Suprapubic skin (tissue), 4 donors: ENCODE measurements around the gene ATP1A3. TPM values are rescaled to one million over a fixed set of nuclear protein-coding genes. Genes with fewer than 3 reads are reported as not detected.

ENCODE experiments used
- DNase-seq, 2 donors: peaks; one replicate each; pipeline ENCODE4 v3.0.0-alpha.2; 2019; ENCODE audit warnings: low spot score in 2 of 2
- H3K27ac ChIP-seq: fragments of 200-600 bp; sonication (generic); one replicate; pipeline ENCODE4 v1.5.1; 2019
- H3K27me3 ChIP-seq: fragments of 200-600 bp; sonication (generic); one replicate; pipeline ENCODE4 v1.5.1; 2019
- H3K36me3 ChIP-seq: fragments of 200-600 bp; sonication (generic); one replicate; pipeline ENCODE4 v1.5.1; 2019
- H3K4me1 ChIP-seq: fragments of 200-600 bp; sonication (generic); one replicate; pipeline ENCODE4 v1.5.1; 2019
- H3K4me3 ChIP-seq: fragments of 200-600 bp; sonication (generic); one replicate; pipeline ENCODE4 v1.5.1; 2019; ENCODE audit warnings: mild to moderate bottlenecking
- H3K9me3 ChIP-seq: fragments of 200-600 bp; sonication (generic); one replicate; pipeline ENCODE4 v1.5.1; 2019
- EP300 ChIP-seq: sonication (generic); formaldehyde crosslinking; IDR thresholded peaks from one replicate; pipeline ENCODE4 v1.6.1; 2017; ENCODE audit warnings: antibody characterized with exemption
- POLR2A ChIP-seq, 2 donors: fragments of 450-650 bp; IDR thresholded peaks; one replicate each; pipeline ENCODE4 v1.6.1; 2017; ENCODE audit warnings: antibody characterized with exemption in 2 of 2, mild to moderate bottlenecking in 2 of 2, moderate library complexity in 2 of 2
- POLR2AphosphoS5 ChIP-seq, 3 donors: sonication (generic); formaldehyde crosslinking; IDR thresholded peaks; one replicate each; pipeline ENCODE4 v1.6.1; 2017; ENCODE audit warnings: antibody characterized with exemption in 3 of 3
- WGBS: methylation state at CpG from one replicate; pipeline ENCODE4 v1.1.5; 2018; 5-methylcytosine and 5-hydroxymethylcytosine counted together
- total RNA-seq, 4 donors: library from RNA; depleted of rRNA; stranded (reverse); fragments of >200 nt; gene quantifications; one replicate each; pipeline ENCODE4 v1.1.0, GENCODE V29; 2016
- TF ChIP-seq, protein P1 (sequence below), 2 donors: fragments of 200-600 bp in 1 of 2; fragments of 450-650 bp in 1 of 2; sonication (generic) in 1 of 2; IDR thresholded peaks; one replicate each; pipeline ENCODE4 v1.5.1; 2016 to 2019; ENCODE audit warnings: antibody characterized with exemption in 2 of 2, mild to moderate bottlenecking in 1 of 2, moderate library complexity in 1 of 2

The ATP1A3 gene
- total RNA-seq, 4 donors from 2014 or later = not detected

DNA sequence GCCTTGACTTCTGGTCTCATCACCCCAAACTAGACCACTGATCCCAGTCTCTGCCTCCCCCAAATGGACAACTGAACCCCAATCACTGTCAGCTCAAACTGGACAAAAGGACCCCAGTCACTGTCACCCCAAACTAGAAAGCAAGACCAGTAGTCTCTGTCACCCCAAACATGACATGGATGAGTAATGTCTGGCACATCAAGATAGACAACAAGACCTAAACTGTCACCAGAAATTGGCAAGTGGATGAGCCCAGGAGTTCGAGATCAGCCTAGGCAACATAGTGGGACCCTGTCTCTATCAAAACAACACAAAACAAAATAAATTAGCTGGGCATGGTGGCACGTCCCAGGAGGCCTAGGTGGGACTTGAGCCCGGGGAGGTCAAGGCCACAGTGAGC lies 46.9 kb downstream of the ATP1A3 start:
- no peak for DNase-seq
- Histone ChIP-seq H3K36me3 (no peaks in the 10 kb centered on the region), H3K4me1 (peaks cover 2% of the 10 kb centered on the region), H3K27ac (no peak overlapping the region), H3K27me3 (peaks cover 4% of the 10 kb centered on the region), H3K4me3 (no peak overlapping the region), H3K9me3 (no peaks in the 10 kb centered on the region)
- 96% methylated on average over 3 of the region's 3 CpGs for WGBS
- TF ChIP-seq, protein P1, sequence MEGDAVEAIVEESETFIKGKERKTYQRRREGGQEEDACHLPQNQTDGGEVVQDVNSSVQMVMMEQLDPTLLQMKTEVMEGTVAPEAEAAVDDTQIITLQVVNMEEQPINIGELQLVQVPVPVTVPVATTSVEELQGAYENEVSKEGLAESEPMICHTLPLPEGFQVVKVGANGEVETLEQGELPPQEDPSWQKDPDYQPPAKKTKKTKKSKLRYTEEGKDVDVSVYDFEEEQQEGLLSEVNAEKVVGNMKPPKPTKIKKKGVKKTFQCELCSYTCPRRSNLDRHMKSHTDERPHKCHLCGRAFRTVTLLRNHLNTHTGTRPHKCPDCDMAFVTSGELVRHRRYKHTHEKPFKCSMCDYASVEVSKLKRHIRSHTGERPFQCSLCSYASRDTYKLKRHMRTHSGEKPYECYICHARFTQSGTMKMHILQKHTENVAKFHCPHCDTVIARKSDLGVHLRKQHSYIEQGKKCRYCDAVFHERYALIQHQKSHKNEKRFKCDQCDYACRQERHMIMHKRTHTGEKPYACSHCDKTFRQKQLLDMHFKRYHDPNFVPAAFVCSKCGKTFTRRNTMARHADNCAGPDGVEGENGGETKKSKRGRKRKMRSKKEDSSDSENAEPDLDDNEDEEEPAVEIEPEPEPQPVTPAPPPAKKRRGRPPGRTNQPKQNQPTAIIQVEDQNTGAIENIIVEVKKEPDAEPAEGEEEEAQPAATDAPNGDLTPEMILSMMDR (IDR thresholded peaks at IDR 0.05) = no peak
- TF ChIP-seq POLR2AphosphoS5 (IDR thresholded peaks at IDR 0.05) (no peak), POLR2A (IDR thresholded peaks at IDR 0.05) (no peak), EP300 (no peak)

DNA sequence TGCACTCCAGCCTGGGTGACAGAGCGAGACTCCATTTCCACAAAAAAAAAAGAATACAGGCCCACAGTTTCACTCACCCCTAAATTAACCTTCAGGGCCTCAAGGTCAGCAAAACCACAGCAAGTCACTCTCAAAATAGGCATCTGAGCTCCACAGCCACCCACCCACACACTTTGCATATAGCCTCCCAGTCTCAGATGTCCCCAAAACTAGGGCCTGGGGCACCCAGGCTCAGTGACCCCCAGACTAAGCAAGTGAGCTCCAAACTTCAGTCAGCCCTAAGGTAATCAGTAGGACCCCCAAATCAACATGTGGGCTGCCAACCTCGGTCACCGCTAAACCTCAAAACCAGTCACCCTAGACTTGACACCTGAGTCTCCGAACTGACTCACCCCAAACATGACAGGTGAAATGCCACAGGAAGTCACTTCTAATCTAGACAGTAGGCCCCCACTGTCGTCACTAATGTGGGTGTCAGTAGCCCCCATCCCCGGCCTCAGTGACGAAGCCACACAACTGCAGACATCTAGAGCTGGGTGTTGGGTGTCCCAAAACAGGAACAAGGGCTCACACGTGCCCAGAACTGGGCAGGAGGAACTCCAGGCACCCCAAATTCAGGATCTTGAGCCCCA lies 48.8 kb downstream of the ATP1A3 start:
- no peak overlapping the region for H3K27ac ChIP-seq
- DNase-seq = no peak
- H3K36me3 ChIP-seq = no peaks in the 10 kb centered on the region
- 84% methylated on average over 8 of the region's 8 CpGs for WGBS
- no peak overlapping the region for H3K4me3 ChIP-seq
- no peaks in the 10 kb centered on the region for H3K9me3 ChIP-seq
- TF ChIP-seq POLR2A (IDR thresholded peaks at IDR 0.05) (no peak), EP300 (no peak), POLR2AphosphoS5 (IDR thresholded peaks at IDR 0.05) (no peak)
- TF ChIP-seq, protein P1 (IDR thresholded peaks at IDR 0.05) = no peak
- peaks cover 9% of the 10 kb centered on the region for H3K4me1 ChIP-seq
- H3K27me3 ChIP-seq = peaks cover 19% of the 10 kb centered on the region

DNA sequence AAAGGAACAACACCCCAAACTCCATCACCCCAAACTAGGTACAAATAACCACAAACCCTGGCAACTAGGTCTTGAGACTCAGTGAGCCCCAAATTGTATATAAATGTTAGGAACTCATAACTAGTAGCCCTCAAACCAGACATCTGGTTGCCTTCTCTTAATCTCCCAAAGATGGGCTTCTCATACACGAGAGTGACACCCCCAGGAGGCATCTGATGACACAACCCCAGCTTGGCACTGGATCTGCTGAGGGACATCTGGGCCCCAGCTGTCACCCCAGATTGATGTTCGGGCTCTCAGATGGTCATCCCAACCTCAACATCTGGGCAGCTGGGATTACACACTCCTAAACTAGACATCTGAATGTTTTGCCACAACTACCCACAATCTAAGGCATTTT lies 49.7 kb downstream of the ATP1A3 start:
- Histone ChIP-seq H3K9me3 (no peaks in the 10 kb centered on the region), H3K4me3 (no peak overlapping the region), H3K27me3 (peaks cover 28% of the 10 kb centered on the region), H3K36me3 (no peaks in the 10 kb centered on the region), H3K4me1 (peaks cover 16% of the 10 kb centered on the region), H3K27ac (no peak overlapping the region)
- TF ChIP-seq, protein P1 (IDR thresholded peaks at IDR 0.05) = no peak
- no peak for DNase-seq
- whole genome bisulfite sequencing = 70% methylated on average over 2 of the region's 2 CpGs

- H3K27ac ChIP-seq = no peak overlapping the region
- WGBS = 91% methylated on average over 9 of the region's 9 CpGs
- H3K9me3 ChIP-seq = no peaks in the 10 kb centered on the region
- peaks cover 16% of the 10 kb centered on the region for H3K4me1 ChIP-seq
- H3K4me3 ChIP-seq = no peak overlapping the region
- no peaks in the 10 kb centered on the region for H3K36me3 ChIP-seq
- TF ChIP-seq POLR2AphosphoS5 (IDR thresholded peaks at IDR 0.05) (no peak), EP300 (no peak), POLR2A (IDR thresholded peaks at IDR 0.05) (no peak)
- TF ChIP-seq, protein P1 (IDR thresholded peaks at IDR 0.05) = no peak
- peaks cover 50% of the 10 kb centered on the region for H3K27me3 ChIP-seq
- no peak for DNase-seq
Observed at GRCh38 chr19:41941410-41942202, 52.4 kb downstream of the ATP1A3 start.

GRCh38 chr19:41940731-41941409 lies 53.2 kb downstream of the ATP1A3 start:
- WGBS = 7% methylated on average over 50 of the region's 53 CpGs
- no peaks in the 10 kb centered on the region for H3K9me3 ChIP-seq
- DNase-seq = no peak
- TF ChIP-seq, protein P1 (IDR thresholded peaks at IDR 0.05) = no peak
- TF ChIP-seq EP300 (no peak), POLR2A (IDR thresholded peaks at IDR 0.05) (no peak), POLR2AphosphoS5 (IDR thresholded peaks at IDR 0.05) (no peak)
- no peak overlapping the region for H3K27ac ChIP-seq
- peak overlapping the region; percentile 48 for H3K4me3 ChIP-seq
- no peaks in the 10 kb centered on the region for H3K36me3 ChIP-seq
- peaks cover 58% of the 10 kb centered on the region for H3K27me3 ChIP-seq
- H3K4me1 ChIP-seq = peaks cover 19% of the 10 kb centered on the region
